Measurements from ENCODE around the gene RPRML.

DNA sequence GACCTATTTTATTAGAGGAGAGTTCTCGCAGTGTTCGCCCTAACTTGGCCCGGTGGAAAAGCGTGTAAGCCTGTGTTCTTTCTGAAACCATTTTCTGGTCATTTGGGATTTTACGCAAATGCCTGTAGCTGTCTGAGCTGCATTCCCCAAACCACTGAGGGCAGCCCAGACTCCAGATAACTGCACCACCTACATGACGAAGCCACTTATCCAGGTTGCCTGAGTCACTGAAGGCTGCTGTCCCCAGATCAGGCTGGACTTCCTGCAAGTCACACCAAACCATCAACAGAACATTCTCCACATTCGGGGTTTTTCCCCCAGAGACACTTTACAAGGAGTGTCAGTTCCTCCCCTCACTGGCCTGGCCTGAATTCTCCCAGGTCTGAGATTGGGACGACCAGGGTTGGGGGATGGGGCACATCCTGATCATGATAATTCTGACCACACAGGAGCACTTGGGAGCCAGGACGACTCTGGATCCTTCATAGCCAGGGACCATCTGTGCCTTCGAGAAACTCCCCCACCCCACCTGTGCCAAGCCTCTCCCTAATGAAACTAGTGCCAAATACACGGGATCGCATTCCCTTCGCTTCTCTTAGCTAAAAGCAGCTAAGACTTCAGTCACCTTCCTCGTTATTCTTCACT, 2.3 kb downstream of the RPRML start:
- TF ChIP-seq, protein P1, sequence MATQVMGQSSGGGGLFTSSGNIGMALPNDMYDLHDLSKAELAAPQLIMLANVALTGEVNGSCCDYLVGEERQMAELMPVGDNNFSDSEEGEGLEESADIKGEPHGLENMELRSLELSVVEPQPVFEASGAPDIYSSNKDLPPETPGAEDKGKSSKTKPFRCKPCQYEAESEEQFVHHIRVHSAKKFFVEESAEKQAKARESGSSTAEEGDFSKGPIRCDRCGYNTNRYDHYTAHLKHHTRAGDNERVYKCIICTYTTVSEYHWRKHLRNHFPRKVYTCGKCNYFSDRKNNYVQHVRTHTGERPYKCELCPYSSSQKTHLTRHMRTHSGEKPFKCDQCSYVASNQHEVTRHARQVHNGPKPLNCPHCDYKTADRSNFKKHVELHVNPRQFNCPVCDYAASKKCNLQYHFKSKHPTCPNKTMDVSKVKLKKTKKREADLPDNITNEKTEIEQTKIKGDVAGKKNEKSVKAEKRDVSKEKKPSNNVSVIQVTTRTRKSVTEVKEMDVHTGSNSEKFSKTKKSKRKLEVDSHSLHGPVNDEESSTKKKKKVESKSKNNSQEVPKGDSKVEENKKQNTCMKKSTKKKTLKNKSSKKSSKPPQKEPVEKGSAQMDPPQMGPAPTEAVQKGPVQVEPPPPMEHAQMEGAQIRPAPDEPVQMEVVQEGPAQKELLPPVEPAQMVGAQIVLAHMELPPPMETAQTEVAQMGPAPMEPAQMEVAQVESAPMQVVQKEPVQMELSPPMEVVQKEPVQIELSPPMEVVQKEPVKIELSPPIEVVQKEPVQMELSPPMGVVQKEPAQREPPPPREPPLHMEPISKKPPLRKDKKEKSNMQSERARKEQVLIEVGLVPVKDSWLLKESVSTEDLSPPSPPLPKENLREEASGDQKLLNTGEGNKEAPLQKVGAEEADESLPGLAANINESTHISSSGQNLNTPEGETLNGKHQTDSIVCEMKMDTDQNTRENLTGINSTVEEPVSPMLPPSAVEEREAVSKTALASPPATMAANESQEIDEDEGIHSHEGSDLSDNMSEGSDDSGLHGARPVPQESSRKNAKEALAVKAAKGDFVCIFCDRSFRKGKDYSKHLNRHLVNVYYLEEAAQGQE (IDR thresholded peaks at IDR 0.05) = no peak
- TF ChIP-seq, protein P2, sequence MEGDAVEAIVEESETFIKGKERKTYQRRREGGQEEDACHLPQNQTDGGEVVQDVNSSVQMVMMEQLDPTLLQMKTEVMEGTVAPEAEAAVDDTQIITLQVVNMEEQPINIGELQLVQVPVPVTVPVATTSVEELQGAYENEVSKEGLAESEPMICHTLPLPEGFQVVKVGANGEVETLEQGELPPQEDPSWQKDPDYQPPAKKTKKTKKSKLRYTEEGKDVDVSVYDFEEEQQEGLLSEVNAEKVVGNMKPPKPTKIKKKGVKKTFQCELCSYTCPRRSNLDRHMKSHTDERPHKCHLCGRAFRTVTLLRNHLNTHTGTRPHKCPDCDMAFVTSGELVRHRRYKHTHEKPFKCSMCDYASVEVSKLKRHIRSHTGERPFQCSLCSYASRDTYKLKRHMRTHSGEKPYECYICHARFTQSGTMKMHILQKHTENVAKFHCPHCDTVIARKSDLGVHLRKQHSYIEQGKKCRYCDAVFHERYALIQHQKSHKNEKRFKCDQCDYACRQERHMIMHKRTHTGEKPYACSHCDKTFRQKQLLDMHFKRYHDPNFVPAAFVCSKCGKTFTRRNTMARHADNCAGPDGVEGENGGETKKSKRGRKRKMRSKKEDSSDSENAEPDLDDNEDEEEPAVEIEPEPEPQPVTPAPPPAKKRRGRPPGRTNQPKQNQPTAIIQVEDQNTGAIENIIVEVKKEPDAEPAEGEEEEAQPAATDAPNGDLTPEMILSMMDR (IDR thresholded peaks at IDR 0.05; ENCODE audit: low read depth, low read length, missing input control) = no peak
- no peak for TF ChIP-seq GABPA (IDR thresholded peaks at IDR 0.05 in 1 of 2, conservative IDR thresholded peaks at IDR 0.05 in 1 of 2)

Measured in liver (tissue), 3 donors.